IMR-90 (cell line): ENCODE data around the gene PAPSS2. TPM values are rescaled to one million over a fixed set of nuclear protein-coding genes. Genes with fewer than 3 reads are reported as not detected.

Experiments
- ATAC-seq: fragments of 200-7000 bp; cut with Tn5 transposase; 2 replicates; pipeline ENCODE4 v1.9.1; 2020; ENCODE audit warnings: low read depth, mild to moderate bottlenecking, moderate library complexity
- BruUV-seq: library from RNA; stranded (reverse); fragments of 400-500 nt; replicated peaks from 2 replicates; lab custom pipeline; 2021; lab: Mats Ljungman, UMichigan
- CTCF ChIA-PET: fragments of 300-600 bp; formaldehyde crosslinking; extraction: SDS; loops from one replicate; lab custom pipeline; 2021; ENCODE audit warnings: antibody characterized with exemption; lab: Yijun Ruan, JAX
- POLR2A ChIA-PET: fragments of 300-600 bp; sonication (Branson Sonifier 250); formaldehyde crosslinking; loops from one replicate; lab custom pipeline; 2022; ENCODE audit warnings: antibody characterized with exemption; ENCODE audit not compliant: unreplicated experiment; lab: Charles Lee
- DNase-seq: peaks from one replicate; pipeline ENCODE4 v3.0.0; 2013
- H2AFZ ChIP-seq: replicated peaks from 2 replicates; pipeline ENCODE3; 2013; ENCODE audit warnings: low read length, mild to moderate bottlenecking; ENCODE audit not compliant: poor library complexity
- H2AK5ac ChIP-seq: 2 replicates; pipeline ENCODE4 v1.6.1; 2013; ENCODE audit warnings: low read depth, low read length, inconsistent platforms
- H2AK9ac ChIP-seq: replicated peaks from 2 replicates; pipeline ENCODE3; 2013; ENCODE audit warnings: mild to moderate bottlenecking, low read depth, low read length, moderate library complexity; ENCODE audit not compliant: poor library complexity
- H2BK120ac ChIP-seq: 2 replicates; pipeline ENCODE4 v1.6.1; 2013; ENCODE audit warnings: low read depth, low read length, inconsistent platforms
- H2BK15ac ChIP-seq: 3 replicates; pipeline ENCODE4 v1.6.1; 2013; ENCODE audit warnings: low read depth, low read length, inconsistent platforms
- H2BK20ac ChIP-seq: 2 replicates; pipeline ENCODE4 v1.6.1; 2013; ENCODE audit warnings: low read depth, mild to moderate bottlenecking, inconsistent platforms, low read length, moderate library complexity
- H2BK5ac ChIP-seq: 2 replicates; pipeline ENCODE4 v1.6.1; 2013; ENCODE audit warnings: mild to moderate bottlenecking, low read depth, low read length, inconsistent platforms; ENCODE audit not compliant: poor library complexity, severe bottlenecking
- H3K14ac ChIP-seq: replicated peaks from 2 replicates; pipeline ENCODE4 v1.6.1; 2013; ENCODE audit warnings: low read depth, low read length, inconsistent platforms
- H3K18ac ChIP-seq: 2 replicates; pipeline ENCODE4 v1.6.1; 2013; ENCODE audit warnings: low read depth, low read length, control low read depth
- H3K23ac ChIP-seq: 2 replicates; pipeline ENCODE4 v1.6.1; 2013; ENCODE audit warnings: low read depth, low read length, inconsistent platforms
- H3K27ac ChIP-seq: 2 replicates; pipeline ENCODE4 v1.5.1; 2013; ENCODE audit warnings: mild to moderate bottlenecking, control low read depth, low read length; ENCODE audit not compliant: insufficient read depth
- H3K27me3 ChIP-seq: 2 replicates; pipeline ENCODE4 v1.6.1; 2013; ENCODE audit warnings: low read length; ENCODE audit not compliant: control insufficient read depth, insufficient read depth
- H3K36me3 ChIP-seq: 2 replicates; pipeline ENCODE4 v1.6.1; 2013; ENCODE audit warnings: low read length, mixed read lengths; ENCODE audit not compliant: control insufficient read depth, insufficient read depth
- H3K4ac ChIP-seq: 2 replicates; pipeline ENCODE4 v1.6.1; 2013; ENCODE audit warnings: low read depth, low read length, inconsistent platforms
- H3K4me1 ChIP-seq: 2 replicates; pipeline ENCODE4 v1.6.1; 2013; ENCODE audit warnings: low read length, mixed read lengths; ENCODE audit not compliant: control insufficient read depth, insufficient read depth
- H3K4me2 ChIP-seq: 2 replicates; pipeline ENCODE4 v1.6.1; 2013; ENCODE audit warnings: low read depth, mild to moderate bottlenecking, control low read depth, low read length, moderate library complexity
- H3K4me3 ChIP-seq: 2 replicates; pipeline ENCODE4 v1.5.1; 2013; ENCODE audit warnings: low read depth, mild to moderate bottlenecking, control low read depth, low read length, moderate library complexity; ENCODE audit not compliant: insufficient read depth
- H3K56ac ChIP-seq: 2 replicates; pipeline ENCODE4 v1.6.1; 2013; ENCODE audit warnings: low read length, inconsistent platforms; ENCODE audit not compliant: insufficient read depth; ENCODE audit errors: extremely low read depth
- H3K79me1 ChIP-seq, 2 experiments: 2 replicates each; pipeline ENCODE4 v1.6.1; 2013; ENCODE audit warnings: low read length in 2 of 2, inconsistent platforms in 1 of 2, low read depth in 1 of 2
- H3K9ac ChIP-seq: 2 replicates; pipeline ENCODE4 v1.6.1; 2013; ENCODE audit warnings: low read depth, low read length, control low read depth
- H3K9me1 ChIP-seq: 2 replicates; pipeline ENCODE4 v1.6.1; 2013; ENCODE audit warnings: low read length, inconsistent platforms; ENCODE audit not compliant: insufficient read depth
- H3K9me3 ChIP-seq: 2 replicates; pipeline ENCODE4 v1.6.1; 2013; ENCODE audit warnings: low read length; ENCODE audit not compliant: control insufficient read depth, insufficient read depth
- H4K20me1 ChIP-seq: 2 replicates; pipeline ENCODE4 v1.6.1; 2013; ENCODE audit warnings: low read length, inconsistent platforms; ENCODE audit not compliant: insufficient read depth
- H4K5ac ChIP-seq: 2 replicates; pipeline ENCODE4 v1.6.1; 2013; ENCODE audit warnings: mild to moderate bottlenecking, low read depth, low read length, control low read depth
- H4K8ac ChIP-seq, 2 experiments: 2 replicates each; pipeline ENCODE4 v1.6.1; 2013; ENCODE audit warnings: low read depth in 2 of 2, low read length in 2 of 2, control low read depth in 1 of 2, inconsistent platforms in 1 of 2
- H4K91ac ChIP-seq: 2 replicates; pipeline ENCODE4 v1.6.1; 2013; ENCODE audit warnings: low read depth, low read length, inconsistent platforms; ENCODE audit not compliant: insufficient read depth
- BHLHE40 ChIP-seq: fragments of 150-350 bp; IDR thresholded peaks from 2 replicates; pipeline ENCODE4 v1.6.1; 2016; ENCODE audit warnings: mild to moderate bottlenecking, low read depth, low read length
- CEBPB ChIP-seq: IDR thresholded peaks from 2 replicates; pipeline ENCODE4 v1.6.1; 2012; ENCODE audit warnings: low read depth, low read length, improper control_type of control experiment
- FOS ChIP-seq: fragments of 150-350 bp; IDR thresholded peaks from 2 replicates; pipeline ENCODE4 v1.6.1; 2016; ENCODE audit warnings: low read depth, low read length
- MAZ ChIP-seq: IDR thresholded peaks from 2 replicates; pipeline ENCODE4 v1.6.1; 2012; ENCODE audit warnings: low read depth, mild to moderate bottlenecking, low read length, improper control_type of control experiment, moderate library complexity, borderline replicate concordance
- MXI1 ChIP-seq: IDR thresholded peaks from 2 replicates; pipeline ENCODE4 v1.6.1; 2012; ENCODE audit warnings: low read depth, mild to moderate bottlenecking, low read length, moderate library complexity, borderline replicate concordance
- NFE2L2 ChIP-seq: fragments of 150-350 bp; IDR thresholded peaks from 2 replicates; pipeline ENCODE4 v1.6.1; 2016; ENCODE audit warnings: low read depth, mild to moderate bottlenecking, low read length
- POLR2A ChIP-seq: IDR thresholded peaks from 2 replicates; pipeline ENCODE4 v1.6.1; 2012; ENCODE audit warnings: mild to moderate bottlenecking, low read depth, low read length
- RAD21 ChIP-seq: IDR thresholded peaks from 2 replicates; pipeline ENCODE4 v1.6.1; 2012; ENCODE audit warnings: low read length, improper control_type of control experiment
- RCOR1 ChIP-seq: IDR thresholded peaks from 2 replicates; pipeline ENCODE4 v1.6.1; 2012; ENCODE audit warnings: mild to moderate bottlenecking, low read length, improper control_type of control experiment; ENCODE audit not compliant: insufficient replicate concordance
- RFX5 ChIP-seq: IDR thresholded peaks from 2 replicates; pipeline ENCODE4 v1.8.0; 2012; ENCODE audit warnings: low read depth, mild to moderate bottlenecking, low read length, moderate library complexity
- WGBS, 2 experiments: methylation state at CpG; one replicate each; pipeline versions ENCODE4 v1.1.5 to v1.1.7; 2013; ENCODE audit warnings: missing lambda C conversion rate in 2 of 2; ENCODE audit not compliant: insufficient read length in 1 of 2; ENCODE audit errors: extremely low coverage in 2 of 2; 5-methylcytosine and 5-hydroxymethylcytosine counted together
- dilution Hi-C: fragments of 300-500 bp; cut with HindIII; formaldehyde crosslinking; loops from one replicate; pipeline ENCODE4 v1.14.3; 2018; ENCODE audit warnings: low sequenced_read_pairs; ENCODE audit not compliant: unreplicated experiment
- in situ Hi-C: fragments of 300-500 bp; cut with MboI; formaldehyde crosslinking; loops from 3 replicates; pipeline ENCODE4 v1.14.3; 2019; ENCODE audit warnings: low sequenced_read_pairs, inconsistent platforms, mixed read lengths
- intact Hi-C: fragments of 100-400 bp; cut with micrococcal nuclease; formaldehyde crosslinking; loops from 2 replicates; pipeline ENCODE4 v1.10.0; 2022
- polyA plus RNA-seq, 3 experiments: library from polyadenylated mRNA; depleted of rRNA; stranded (reverse); fragments of >200 nt; gene quantifications; 2 replicates each; pipeline ENCODE4 v1.2.3, GENCODE V29; 2012; ENCODE audit warnings: low replicate concordance in 1 of 3
- total RNA-seq: library from RNA; depleted of rRNA; stranded (reverse); fragments of >200 nt; gene quantifications from 2 replicates; pipeline ENCODE4 v1.2.3, GENCODE V29; 2012

Gene PAPSS2
- total and polyA plus RNA-seq, 2 of the 4 experiments (the other 2 are of a cell fraction), result 55.0 to 63.3 TPM

GRCh38 chr10:87635498-87636312, 24.0 kb upstream of the PAPSS2 start:
- Histone ChIP-seq H4K20me1 (no peaks in the 10 kb centered on the region), H2BK5ac (peak overlapping the region; percentile 49), H2BK120ac (peak overlapping the region; percentile 80), H4K5ac (no peak overlapping the region), H4K8ac (peak overlapping the region in 1 of 2 experiments; percentile 47; a peak in 1 of 4 replicates), H3K18ac (peak overlapping the region; percentile 82; the same call in 1 of the 2 replicates), H2AFZ (peak overlapping the region; percentile 81), H3K9me1 (peaks cover 5% of the 10 kb centered on the region; the same call in 1 of the 2 replicates), H3K27ac (no peak overlapping the region), H3K27me3 (no peaks in the 10 kb centered on the region), H2AK9ac (no peak overlapping the region), H3K4me2 (peak overlapping the region; percentile 46; the same call in 1 of the 2 replicates), H3K4me1 (peaks cover 6% of the 10 kb centered on the region; the same call in 1 of the 2 replicates), H3K9ac (no peak overlapping the region), H4K91ac (peak overlapping the region; percentile 65), H3K14ac (peak overlapping the region; percentile 78; the same call in 1 of the 2 replicates), H2BK20ac (peak overlapping the region; percentile 81), H3K56ac (no peak overlapping the region), H3K4ac (peak overlapping the region; percentile 40), H3K4me3 (no peak overlapping the region), H3K9me3 (no peaks in the 10 kb centered on the region), H2BK15ac (peak overlapping the region; percentile 37; the same call in 1 of the 3 replicates), H3K23ac (peak overlapping the region; percentile 9; the same call in 1 of the 2 replicates), H2AK5ac (0 out of 2 replicates have a peak overlapping the region, but pooled peaks have one; percentile 2), H3K36me3 (no peaks in the 10 kb centered on the region), H3K79me1 (no peaks in the 10 kb centered on the region)
- DNase-seq (peak; percentile 85), ATAC-seq (peak; percentile 80)
- TF ChIP-seq MAZ, result no peak
- TF ChIP-seq NFE2L2, result no peak
- TF ChIP-seq RAD21, result no peak
- 0 out of 2 replicates have a peak, but pooled peaks have one; percentile 15 for TF ChIP-seq CEBPB
- TF ChIP-seq POLR2A, result no peak
- no peak for TF ChIP-seq RFX5
- 0 out of 2 replicates have a peak, but pooled peaks have one; percentile 20 for TF ChIP-seq BHLHE40
- TF ChIP-seq MXI1, result no peak
- no peak for TF ChIP-seq RCOR1
- 0 out of 2 replicates have a peak, but pooled peaks have one; percentile 20 for TF ChIP-seq FOS
- no TSS peak for BruUV-seq
- intact Hi-C loops (loop anchor here (5.0 kb wide), 1 partner anchor 33 kb away; no protein-coding TSS in a partner anchor), dilution Hi-C loops (no loop called here), in situ Hi-C loops (no loop called here)
- CTCF ChIA-PET, result no interaction called here
- WGBS, 2 experiments, result no CpG with 5 or more reads among the region's 5 CpGs
- POLR2A ChIA-PET, result no interaction called here
